CD4-positive, alpha-beta T cell treated with Interleukin-4 for 1 hour (primary cell): Measurements from ENCODE around the gene SH2D2A.

Experiments
- DNase-seq, 2 donors: peaks; one replicate each; pipeline ENCODE4 v3.0.0-alpha.2; 2020 to 2022

SH2D2A gene

DNA sequence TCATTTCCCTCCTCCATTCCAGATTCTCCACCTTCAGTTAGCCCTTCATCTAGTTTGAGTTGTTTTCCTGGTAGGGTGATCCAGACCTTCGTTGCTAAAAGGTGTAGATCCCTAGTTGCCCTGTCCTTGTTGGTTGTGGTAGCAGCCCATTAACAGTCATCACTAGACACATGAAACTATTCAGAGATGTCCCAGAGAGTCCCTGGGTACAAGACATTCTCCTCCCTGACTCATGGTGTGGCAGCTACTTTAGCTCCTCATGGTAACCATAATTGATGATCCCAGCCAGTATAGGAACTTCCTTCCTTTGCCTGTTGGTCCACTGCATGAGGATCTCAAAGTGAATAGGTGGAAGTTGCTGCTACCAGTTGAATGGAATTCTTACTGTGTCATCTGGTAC, 6.0 kb upstream of the SH2D2A start:
- no peak for DNase-seq

DNA sequence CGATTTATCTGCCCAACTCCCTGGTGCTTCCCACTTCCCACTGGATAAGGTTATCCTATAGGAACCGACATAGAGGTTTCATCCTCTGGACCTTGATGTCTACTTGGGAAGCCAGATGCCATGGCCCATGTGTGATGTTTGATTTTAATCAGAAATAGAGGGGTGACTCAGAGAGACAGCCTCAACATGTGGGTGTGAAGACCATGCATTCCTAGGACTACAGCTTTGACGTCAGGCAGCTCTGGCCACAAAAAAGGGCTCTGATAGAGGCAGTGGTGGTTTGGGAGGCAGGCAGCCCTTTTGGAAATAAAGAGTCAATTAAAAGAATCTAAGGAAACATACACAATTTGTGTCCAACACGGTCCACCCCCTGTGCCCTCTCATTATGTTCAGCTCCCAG, 5.2 kb upstream of the SH2D2A start:
- DNase-seq = no peak

DNA sequence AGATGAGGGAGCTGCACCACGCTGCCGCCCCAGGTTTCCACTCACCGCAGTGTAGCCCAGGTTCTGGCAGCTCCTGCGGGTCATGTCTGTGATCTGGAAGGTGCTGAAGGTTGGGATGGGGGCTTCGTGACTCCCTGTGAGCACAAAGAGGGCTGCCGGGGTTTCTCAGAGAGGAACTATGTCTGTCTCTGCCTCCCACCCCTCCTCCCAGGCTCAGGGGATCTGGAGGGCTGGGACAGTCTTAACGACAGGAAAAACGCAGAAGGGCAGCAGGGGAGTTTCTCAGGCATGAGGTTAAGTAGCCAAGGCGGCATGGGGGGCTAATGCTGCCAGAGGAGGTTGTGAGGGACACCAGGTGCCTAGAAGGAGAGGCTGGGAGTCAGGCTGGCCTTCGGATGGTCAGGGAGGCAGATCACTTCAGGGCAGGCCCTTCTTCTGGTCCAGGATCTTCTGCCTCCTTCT, 656 bp downstream of the SH2D2A start:
- DNase-seq = peak in 1 of 2 donors; percentile 40

DNA sequence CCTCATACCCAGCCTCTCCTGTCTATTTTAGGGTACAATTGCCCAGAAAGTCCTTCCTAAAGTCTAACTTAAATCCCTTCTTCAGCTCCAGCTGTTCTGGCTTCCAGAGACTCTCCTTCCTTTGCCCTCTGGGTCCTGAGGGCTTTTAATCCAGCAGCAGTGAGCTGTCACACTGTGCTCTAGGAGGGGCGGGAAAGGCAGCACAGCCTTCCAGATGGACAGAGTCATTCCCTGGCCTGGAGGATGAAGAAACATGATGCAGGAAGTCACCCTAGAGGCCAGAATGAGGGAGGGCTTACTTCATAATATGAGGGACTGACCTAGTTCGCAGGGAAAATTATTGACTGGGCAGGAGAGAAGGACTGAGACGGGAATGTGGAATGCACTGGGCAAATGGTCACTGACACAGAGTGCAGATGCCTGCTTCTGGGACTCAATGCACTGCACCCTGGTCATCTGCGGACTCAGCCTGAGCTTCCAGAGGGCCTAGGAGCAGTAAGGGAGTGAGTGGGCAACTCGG, 1.3 kb downstream of the SH2D2A start:
- peak in 1 of 2 donors; percentile 18 for DNase-seq

DNA sequence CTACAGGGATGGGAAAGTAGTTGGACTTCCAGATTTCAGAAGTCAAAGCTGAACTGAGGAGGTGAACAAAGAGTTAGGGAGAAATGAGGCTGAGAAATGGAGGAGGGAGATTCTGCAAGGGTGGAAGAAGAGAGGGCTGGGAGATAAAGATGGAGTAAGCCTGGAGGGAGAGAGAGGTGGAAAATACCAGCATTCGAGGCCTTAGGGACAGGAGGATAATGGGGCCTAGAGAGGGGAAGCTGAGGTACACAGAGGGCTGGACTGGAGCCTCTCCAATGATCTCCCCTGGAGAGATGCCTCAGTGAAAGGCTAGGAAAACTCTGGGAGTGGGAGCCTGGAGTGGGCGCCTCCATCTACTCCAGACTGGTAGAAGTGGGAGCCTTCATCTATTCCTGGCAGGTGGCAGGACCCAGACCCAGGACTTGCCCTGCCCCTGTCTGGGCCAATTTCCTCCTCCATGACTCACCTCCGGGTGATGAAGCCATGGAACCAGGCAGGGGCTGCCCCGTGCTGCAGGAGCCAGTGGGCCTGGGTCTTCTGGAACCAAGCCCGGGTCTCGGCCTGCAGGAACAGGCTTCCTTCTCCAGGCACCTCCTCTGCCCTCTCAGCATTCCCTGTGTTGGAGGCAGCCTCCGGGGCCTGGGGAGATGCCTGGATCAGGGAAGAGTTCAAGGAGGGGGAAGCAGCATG, 1.9 kb downstream of the SH2D2A start:
- peak; percentile 35 to 39 for DNase-seq

DNA sequence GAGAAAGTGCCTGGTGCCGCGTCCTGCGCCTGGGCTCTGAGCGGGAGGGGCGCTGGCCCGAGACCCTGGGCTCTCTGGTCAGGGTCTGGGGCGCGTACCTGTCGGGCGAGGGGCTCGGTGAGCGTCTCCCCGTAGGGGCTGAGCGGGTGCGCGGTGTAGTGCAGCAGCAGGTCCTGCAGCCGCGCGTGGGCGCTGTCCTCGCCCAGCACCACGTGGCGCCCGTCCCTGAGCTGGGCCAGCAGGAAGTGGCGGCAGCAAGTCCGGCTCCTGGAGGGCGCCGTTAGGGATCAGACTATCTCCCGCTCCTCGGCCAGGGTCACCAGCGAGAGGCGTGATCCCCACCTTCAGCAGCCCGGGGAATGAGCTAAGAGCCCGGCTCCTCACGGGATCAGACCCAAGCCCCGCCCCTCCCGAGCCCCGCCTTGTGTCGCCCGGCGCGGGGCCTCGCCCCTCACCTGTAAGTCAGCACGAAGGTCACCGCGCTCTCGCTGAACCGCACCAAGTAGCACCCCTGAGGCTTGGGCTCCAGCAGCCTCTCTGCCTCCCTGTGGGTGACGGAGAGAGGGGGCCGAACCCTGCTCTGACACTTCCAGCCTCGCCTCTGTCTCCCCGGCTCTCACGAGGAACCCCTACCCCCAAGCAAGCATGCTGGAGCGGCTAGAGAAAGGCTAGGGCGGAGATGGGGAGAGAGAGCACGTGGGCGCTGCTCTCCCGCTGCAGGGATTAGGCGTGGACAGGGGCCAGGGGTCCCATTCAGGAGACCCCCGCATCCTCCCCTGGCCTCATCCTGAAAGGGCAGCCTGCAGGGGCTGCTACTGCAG, 2.7 kb downstream of the SH2D2A start:
- DNase-seq = peak; percentile 67 to 79

DNA sequence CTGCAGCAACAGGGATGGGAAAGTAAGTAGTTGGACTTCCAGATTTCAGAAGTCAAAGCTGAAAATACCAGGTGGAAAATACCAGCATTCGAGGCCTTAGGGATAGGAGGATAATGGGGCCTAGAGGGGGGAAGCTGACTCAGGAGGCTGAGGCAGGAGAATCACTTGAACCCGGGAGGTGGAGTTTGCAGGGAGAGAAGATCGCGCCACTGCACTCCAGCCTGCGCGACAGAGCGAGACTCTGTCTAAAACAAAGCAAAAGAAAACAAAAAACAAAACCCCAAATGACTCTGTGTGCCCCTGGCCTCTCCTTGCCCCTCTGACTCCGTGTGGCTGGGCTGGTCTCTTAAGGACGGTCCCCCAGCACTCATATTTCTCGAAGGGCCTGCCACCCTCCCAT, 3.4 kb downstream of the SH2D2A start:
- no peak for DNase-seq

DNA sequence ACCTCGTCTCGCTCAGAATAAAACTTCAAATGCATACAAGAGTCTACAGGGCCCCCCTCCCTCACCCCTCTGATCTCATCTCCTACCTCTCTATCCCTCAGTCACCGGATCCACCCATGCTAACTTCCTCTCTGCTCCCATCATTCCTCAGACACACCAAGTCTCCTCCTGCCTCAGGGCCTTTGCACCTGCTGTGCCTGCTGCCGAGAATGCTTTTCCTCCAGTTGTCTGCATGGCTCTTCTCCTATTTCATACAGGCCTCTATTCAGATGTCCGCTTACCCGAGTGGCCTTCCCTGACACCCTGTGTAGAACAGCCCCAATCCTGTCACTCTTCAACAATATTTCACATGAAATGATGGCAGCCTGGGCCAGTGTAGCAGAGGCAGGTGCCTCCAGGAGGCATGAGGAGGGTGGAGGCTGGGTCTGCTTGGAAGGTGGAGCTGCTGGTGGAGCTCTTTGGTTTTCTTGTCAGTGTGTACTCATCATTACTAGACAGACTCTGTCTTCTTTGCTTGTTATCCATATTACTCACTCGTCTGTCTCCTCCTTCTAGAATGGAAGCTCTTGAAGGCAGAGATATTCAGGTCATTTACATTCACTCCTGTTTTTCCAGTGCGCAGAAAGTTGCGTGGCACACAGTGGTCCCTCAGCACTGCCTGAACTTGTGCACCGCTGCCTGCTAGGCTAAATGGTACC, 4.2 kb downstream of the SH2D2A start:
- no peak for DNase-seq

DNA sequence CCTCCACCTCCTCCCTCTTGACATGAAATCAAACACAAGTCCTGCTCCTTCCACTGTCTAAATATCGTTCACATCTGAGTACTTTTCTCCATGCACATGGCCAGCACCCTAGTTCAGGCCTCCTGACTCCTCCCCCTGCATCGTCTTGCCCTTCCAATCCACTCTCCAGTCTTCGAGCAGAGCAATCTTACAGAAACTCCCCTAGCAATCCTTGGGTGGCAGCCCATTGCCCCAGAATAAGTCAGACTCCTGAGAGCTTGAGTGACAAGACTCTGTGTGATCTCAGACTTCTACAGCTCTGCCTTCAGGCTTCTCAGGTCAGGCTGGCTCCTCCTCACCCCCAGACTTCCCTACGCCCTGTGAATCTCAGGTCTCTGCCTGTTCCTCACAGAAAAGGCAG, 5.5 kb downstream of the SH2D2A start:
- no peak for DNase-seq

DNA sequence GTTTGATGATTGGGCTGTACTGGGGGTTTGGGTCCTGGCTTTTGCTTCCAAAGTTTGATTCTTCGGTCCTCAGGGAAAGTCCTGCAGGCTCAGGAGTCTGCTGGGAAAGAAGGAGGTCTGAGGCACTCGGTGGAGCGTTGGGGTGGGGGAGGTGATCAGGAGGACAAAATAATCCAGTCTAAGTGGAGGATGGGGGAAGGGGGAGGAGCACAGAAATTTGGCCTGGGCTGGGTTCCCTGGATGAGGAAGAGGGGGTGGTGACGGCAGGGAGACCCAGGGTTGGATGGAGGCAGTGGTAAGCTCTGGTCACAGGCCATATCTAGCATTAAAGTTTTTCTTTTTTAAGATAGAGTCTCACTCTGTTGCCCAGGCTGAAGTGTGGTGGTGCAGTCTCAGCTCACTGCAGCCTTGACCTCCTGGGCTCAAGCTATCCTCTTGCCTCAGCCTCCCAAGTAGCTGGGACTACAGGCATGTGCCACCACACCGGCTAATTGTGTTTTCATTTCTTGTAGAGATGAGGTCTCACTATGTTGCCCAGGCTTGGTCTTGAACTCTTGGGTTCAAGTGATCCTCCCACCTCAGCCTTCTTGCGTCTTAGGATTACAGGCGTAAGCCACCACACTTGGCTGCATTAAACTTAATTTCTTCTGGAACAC, 6.8 kb downstream of the SH2D2A start:
- DNase-seq = no peak

DNA sequence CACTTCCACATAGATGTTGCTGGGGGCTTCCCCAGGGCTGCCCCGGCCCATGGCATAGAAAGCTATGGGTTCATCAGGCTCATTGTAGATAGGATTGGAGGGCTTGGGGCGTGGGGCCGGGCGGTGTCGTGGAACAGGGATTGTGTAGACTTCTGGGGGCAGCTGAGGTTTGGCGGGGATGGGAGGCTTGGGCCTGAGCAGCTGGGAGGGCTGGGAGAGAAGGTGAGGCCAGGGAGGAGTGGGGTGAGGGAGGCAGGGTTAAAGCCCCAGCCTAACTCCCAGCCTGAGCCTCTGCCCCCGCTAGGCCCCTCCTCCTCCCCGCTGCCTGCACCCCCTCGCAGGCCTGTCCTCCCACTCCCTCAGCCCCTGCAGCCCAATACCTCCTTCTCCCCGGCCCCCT, 7.4 kb downstream of the SH2D2A start:
- DNase-seq = no peak

DNA sequence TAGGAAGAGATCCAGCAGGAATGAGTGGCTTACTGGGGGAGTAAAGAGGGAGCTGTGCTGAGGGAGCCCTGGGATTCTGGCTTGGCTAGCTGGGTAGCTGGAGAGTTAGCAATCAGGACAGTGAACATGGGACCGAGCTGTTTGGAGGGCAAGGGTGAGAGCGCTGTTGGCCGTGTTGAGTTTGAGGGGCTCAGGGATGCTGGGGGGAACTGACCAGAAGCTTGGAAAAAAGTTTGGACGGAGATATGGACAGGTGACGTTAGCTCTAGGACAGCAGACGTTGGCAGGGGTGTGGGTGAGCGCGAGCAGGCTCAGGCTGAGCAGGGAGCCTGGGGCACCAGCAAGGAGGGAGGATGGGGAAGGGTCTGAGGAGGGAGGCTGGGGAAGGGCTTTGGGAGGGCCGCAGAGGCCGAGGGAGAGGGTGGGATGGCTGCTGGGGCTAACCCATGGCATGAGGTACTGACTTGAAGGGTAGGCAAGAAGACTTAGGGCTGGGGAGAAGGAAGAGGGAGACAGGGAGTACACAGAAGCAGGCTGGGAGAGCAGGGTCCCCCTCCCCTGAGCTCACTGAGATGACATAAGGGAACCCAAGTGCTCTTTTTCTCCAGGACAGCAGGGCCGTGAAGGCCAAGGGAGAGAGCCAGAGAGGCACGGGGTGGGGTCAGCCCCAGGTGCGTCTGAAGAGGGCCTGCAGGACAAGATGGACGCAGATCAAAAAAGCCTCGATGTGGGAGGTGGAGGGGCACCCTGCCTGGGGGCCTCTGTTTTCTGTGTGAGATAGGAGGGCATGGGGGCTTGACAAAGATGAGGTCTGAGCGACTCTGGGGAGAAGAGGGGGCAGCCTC, 8.2 kb downstream of the SH2D2A start:
- no peak for DNase-seq

DNA sequence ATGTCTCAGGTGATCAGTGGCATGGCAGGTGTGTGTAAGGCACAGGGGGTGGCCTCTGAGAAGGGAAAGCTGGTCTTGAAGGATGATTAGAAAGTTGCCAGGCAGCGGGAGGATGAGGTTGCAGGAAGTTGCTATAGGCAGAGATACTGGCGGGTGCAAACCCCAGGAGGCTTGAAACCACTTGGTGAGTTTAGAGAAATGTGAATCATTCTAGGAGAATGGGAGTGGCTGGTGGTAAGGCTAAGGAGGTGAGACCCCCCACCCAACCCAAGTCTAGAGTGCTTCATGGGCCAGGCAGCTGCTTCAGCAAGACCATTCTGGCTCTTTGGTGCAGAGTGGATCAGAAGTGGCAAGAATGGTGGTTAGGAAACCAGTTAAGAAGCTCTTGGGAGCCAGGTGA, 9.0 kb downstream of the SH2D2A start:
- peak in 1 of 2 donors; percentile 26 for DNase-seq

DNA sequence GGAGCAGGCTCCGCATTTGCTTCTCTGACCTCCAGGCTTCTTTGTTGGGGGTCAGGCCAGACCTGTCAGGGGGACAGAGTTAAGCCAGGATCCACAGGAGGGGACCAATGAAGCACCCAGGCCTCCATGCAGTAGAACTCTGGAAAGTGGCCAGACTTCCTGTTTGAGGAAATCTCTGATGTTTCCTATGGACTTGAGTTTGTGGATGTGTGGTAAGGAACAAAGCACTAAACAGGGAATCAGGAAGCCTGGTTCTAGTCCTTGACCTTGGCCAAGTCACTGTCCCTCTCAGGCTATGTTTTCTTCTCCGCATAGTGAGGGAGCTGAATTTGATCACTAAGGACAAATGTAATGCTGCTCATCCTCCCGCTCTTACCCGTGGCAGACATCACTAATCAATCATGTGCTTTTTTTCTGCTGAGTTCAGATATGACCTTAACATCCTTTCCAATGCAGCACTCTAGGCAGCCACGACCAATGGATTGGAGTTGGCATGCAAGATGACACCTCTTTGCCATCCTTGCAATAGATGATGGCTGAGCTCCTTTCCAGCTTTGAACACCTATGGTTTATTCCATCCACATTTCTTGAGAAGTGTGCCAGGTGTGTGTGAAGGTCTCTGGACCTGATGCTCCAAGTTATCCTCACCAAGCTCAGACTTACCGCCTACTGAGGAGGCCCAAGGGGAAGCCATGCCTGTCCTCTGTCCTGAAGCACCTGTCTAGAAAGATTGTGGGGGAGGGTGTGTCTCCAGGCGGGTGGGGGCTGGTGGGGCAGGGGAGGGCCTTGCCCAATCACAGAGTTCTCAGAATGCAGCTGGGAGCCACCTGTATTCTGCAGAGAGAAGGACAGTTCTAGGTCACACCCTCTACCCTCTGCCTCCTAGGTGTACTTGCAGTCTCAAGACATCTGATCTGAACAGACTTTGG, 9.9 kb downstream of the SH2D2A start:
- peak in 1 of 2 donors; percentile 19 for DNase-seq

DNA sequence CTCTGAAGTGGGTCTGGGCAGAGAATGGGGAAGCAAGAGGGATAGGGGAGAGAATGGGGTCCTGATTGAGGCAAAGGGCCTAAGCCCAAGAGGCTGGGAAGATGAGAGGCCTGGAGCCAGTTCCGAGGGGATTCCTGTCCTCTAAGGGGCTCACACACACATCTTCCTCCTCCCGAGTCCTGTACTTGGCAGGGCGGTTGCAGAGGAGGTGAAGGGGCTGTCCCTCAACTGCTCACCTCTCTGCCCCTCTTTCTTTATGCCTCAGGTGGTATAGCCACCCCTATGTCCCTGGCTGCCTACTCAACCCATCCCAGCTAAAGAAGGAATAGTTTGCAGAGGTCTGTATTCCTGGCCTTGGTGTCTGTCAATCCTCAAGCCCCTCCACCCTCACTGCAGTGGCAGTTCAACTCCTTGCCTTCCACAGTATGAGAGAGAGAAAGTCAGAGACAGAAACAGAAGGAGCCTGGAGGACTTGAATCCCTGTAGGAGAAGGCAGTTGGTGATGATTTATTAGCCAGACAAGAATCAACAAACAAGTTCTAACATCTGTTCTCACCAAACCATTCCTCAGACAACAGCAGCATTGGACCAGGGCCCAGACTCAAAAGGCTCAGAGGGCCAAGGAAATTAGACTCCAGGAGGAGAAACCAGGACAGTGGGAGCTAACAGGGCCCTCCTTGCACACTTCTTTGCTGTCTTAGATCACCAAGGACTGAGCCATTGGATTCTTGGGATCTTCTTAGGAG, 10.7 kb downstream of the SH2D2A start:
- peak in 1 of 2 donors; percentile 5 for DNase-seq

DNA sequence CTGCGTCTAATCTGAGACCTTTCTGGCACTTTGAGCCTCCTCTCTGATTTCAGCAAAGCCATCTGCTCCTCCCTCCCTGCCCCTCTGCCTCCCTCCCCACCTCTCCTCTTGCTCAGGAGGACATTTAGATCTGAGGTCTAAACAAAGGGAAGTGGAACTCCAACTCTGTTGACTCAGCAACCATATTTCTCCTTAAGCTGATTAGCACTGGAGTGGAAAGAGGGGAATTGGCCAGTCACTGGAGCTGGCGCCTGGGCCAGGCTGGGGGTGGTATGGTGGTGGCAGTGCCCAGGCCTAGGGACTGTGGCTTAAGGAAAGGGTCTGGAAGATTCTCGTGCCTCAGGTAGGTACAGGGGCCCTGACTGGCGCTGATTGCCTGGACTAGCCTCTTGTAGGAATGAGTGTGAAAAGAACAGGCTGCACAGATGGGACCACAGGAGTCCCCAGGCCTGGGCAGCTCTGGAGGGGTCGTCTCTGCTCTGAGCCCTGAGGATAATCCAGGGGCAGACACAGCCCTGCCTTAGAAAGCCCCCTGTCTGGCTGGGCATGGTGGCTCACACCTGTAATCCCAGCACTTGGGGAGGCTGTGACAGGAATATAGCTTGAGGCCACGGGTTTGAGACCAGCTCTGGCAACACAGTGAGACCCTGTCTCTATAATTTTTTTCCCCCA, 11.9 kb downstream of the SH2D2A start:
- peak in 1 of 2 donors; percentile 11 for DNase-seq

DNA sequence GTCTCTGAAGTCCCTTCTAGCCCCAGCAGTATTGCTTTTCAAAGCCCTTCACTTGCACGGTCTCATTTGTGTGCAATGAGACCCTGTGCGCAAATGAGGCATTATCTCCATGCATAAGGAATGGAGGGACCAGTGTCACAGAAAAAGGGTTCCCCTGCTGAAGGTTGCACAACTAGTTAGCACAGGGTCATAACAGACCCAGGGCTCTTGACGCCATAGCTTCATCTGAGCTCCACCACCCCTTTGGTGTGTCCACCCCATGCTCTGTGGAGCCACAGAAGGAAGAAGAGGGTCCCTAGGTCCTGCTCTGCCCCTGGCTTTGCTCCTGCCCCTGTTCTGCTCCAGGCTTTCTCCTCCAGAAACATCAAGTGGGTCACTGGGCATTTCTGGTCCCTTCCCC, 12.6 kb downstream of the SH2D2A start:
- DNase-seq = peak in 1 of 2 donors; percentile 19

DNA sequence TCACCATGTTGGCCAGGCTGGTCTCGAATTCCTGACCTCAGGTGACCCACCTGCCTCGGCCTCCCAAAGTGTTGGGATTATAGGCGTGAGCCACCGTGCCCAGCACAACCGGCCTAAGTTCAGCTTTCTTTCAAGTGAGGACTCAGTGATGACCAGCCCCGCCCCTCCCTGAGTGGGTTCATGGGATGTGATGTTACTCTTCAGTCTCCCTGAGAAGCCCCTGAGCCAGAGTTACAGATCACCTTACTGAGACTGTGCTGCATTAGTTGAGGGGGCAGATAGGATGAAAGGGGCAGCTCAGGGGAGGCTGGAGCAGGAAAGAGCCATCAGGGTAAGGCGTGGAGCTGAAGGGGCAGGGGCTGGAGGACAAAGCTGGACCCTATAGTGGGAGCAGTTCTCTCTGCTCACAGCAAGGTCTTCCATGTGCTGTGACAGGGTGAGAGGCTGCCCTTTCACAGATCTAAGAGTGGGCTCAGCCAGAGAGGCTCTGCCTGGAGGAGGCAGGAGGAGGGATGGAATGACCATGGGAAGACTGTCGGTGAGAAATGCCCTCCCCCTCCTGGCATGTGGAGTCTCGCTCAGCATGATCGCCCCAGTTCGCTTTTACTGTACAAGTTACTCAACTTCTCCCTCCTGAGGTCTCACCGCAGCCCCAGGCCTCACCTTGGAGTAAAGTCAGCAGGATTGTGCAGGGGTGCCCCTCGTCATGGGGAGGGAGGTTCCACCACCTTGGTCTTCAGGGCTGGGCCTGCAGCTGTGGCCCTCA, 13.4 kb downstream of the SH2D2A start:
- DNase-seq = no peak
